NCI-H226 (cell line): Measurements from ENCODE around the gene TEX50.
"Not testable (repeated sequence)": the region's sequence is repeated elsewhere in the genome, so short reads cannot be mapped to it uniquely, and the experiment has no call there.

ENCODE experiments used
- DNase-seq: peaks from one replicate; pipeline ENCODE4 v3.0.0-alpha.2; 2015

TEX50 gene

DNA sequence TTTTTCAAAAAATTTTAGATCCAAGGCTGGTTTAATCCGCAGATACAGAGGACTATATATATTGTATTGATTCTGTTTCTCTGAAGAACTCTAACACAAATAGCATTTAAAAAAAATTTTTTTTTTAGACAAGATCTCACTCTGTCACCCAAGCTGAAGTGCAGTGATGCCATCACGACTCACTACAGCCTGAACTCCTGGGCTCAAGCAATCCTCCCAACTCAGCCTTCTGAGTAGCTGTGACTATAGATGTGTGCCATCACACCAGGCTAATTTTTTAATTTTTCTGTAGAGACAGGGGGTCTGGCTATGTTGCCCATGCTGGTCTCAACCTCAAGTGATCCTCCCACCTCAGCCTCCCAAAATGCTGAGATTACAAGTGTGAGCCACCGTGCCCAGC lies 31.5 kb downstream of the TEX50 start:
- no peak for DNase-seq

GRCh38 chr1:173669491-173669941 lies 34.4 kb downstream of the TEX50 start, which contains the start of gene ANKRD45:
Gene ANKRD45 (minus strand): TSS chr1:173669851. CDS start chr1:173659418, 10,433 bp downstream.
- no peak for DNase-seq

DNA sequence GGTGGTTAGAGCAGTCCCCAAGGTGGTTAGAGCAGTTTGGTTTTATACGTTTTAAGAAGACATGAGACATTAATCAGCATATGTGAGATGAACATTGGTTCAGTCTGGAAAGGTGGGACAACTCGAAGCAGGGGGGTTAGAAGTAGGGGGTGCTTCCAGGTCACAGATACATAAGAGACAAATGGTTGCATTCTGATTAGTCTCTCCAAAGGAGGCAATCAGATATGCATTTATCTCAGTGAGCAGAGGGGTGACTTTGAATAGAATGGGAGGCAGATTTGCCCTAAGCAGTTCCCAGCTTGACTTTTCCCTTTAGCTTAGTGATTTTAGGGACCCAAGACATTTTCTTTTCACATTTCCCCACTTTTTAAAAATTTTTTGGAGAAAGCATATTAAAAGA lies 39.4 kb downstream of the TEX50 start:
- DNase-seq: not testable (repeated sequence)

GRCh38 chr1:173680152-173680551 lies 45.0 kb downstream of the TEX50 start:
- not testable (repeated sequence) for DNase-seq

GRCh38 chr1:173682184-173682583 lies 47.0 kb downstream of the TEX50 start:
- no peak for DNase-seq

- DNase-seq: not testable (repeated sequence)
These were observed 48.7 kb downstream of the TEX50 start for GRCh38 chr1:173683838-173684237.

DNA sequence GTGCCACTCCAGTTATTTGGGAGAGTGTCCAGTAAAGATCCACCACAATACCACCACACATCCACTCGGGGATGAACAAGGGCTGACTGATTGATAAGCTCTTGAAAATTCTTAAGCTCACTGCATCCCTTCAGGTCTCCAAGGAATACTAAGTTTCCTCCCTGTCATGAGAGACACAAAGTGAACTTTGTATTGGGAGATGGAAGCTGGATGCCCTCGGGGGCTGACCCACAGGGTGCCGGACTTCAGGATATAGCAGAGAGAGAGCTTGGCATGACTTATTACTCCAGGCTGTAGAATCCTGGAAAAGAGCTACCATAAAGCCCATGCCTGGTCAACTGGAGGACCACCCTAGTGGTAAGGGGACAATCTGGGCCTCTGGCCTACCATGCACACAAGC lies 50.0 kb downstream of the TEX50 start:
- not testable (repeated sequence) for DNase-seq
